Measurements from ENCODE around the gene CARM1.
"Not testable (repeated sequence)": the region's sequence is repeated elsewhere in the genome, so short reads cannot be mapped to it uniquely, and the experiment has no call there.

CARM1 gene

DNA sequence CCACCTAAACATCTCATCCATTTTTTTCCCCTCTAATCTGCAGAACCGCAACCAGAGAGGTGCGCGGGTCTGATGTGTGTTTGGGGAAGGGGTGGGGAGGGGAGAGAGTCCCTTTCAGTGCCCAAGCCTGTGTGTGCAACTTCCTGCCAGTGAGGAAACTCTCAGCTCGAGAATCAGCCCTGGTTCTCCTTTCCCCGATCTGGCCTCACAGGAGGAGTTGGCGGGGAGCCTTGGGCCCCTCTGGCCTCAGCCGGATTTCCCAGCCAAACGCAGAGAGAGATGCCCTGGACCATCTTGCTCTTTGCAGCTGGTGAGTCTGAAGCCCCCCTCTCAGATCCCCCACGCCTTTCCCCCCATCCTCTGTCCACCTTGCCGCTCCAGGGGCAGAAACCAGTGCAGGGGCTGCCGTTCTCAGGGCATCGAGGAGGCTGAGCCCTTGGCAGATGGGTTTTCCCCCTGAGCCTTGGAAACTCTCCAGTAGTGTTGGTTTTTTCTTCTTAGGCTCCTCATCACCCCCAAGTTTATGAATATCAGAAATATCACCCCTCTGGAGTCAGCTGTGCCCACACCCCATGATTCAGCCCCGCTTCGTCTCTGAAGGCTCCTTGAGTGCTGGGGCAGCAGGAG is 23.0 kb upstream of the CARM1 start, which contains the start of gene C19orf38:
Gene C19orf38, plus strand, starts transcription at position 186 of the 627 bp plus-strand sequence. Its CDS starts 94 bp downstream, at position 280.
- no peak for DNase-seq

DNA sequence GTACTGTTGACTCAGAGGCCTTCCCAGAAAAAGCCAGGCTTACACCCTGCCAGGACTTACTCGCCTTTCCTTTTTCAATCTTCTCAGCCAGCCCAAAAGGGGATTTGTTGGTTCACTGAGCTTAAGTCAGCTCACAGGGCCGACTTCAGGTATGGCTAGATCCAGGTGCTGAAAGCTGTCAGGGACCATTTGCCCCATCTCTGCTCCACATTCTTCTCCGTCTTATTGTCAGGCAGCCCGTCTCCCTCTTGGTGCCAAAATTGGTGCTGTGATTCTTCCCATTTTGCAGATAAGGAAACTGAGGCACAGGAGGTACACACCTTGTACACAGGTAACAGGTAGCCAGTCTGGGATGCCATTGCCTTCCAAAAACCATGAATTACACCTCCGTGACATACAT is 20.7 kb upstream of the CARM1 start:
- no peak for DNase-seq

DNA sequence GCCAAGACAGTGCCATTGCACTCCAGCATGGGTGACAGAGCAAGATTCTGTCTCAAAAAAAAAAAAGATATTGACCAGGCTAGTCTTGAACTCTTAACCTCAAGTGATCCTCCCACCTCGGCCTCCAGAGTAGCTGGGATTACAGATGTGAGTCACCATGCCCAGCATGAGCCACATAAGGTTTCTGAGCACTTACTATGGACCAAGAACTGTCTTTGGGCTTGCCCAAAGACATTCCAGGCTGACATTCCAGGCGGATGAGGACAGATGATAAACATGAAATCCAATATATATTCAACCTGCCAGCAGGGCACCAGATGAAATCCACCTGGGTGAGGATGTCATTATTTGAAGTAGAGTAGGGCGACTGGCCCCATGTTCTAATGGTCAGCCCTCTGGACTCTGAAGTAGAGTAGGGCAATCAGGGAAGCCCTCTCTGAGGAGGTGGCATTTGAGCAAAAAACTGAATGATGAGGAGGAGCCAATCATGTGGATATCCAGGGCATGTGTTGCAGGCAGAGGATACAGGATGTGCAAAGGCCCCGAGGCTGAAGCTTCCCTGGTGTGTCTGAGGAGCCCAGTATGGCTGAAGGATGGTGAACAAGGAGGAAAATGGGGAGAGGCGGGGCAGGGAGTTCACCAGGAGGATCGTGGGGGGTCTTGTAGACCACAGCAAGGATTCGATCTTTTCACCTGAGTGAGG is 19.1 kb upstream of the CARM1 start:
- no peak for DNase-seq

DNA sequence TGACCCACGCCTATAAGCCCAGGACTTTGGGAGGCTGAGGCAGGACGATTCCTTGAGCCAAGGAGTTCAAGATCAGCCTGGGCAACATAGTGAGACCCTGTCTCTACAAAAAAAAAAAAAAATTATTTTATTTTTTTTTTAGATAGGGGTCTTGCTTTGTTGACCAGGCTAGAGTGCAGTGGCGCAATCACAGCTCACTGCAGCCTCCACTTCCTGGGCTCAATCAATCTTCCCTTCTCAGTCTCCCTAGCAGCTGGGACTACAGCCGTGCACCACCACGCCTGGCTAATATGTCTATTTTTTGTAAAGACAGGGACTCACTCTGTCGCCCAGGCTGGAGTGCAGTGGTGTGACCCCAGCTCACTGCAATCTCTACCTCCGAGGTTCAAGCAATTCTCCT is 18.4 kb upstream of the CARM1 start:
- no peak for DNase-seq

DNA sequence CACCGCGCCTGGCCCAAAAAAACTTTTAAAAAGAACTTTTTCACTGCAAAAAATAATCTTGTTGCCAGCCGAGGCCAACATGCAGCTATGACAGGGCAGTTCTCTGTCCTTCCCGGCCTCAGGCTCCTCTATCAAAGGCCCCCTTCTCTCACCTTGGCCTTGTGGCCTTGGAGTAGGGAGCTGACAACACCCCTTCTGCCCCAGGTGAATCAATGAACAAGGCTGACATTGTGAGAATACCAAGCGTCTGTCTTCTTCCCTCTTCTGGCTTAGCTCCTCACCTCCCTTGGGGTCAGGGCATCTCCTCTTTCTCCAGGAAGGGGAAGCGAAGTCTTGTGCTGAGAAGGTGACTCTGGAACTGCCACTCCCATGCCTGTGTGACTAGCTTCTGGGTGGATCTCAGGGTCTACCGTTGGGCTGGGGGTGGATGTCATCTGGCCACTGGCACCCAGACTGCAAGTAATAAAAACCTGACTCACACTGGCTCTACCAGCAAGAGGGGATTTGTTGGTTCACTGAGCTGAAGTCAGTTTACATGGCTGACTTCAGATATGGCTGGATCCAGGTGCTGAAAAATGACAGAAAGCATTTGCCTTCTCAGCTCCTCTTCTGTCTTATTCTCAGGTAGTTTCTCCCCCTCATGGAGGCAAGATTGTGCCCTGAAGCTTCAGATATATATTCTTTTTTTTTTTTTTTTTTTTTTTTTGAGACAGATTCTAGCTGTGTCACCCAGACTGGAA is 16.8 kb upstream of the CARM1 start:
- DNase-seq, result no peak

DNA sequence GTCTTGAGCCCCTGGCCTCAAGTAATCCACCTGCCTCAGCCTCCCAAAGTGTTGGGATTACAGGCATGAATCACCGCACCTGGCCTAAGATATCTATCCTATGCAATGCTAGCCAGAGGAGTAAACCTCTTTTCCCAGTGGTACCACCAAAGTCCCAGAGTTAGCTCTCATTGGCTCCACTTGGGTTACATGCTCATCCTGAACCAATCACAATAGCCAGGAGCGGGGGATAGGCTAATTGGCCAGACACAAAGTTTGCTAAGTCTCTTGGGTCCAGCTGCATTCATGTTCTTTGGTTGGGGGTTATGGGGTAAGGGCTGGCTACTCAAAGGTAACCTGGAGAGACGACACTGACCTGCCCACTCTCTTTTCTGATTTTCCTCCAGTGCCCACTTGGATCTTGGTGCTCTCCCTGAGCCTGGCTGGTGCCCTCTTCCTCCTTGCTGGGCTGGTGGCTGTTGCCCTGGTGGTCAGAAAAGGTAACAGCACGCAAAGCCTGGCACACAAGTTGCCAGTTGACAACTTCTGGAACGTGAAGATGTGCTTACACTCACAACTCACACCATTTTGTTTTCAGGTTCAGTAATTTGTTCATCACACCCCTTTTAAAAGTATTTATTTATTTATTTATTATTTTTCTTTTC is 15.4 kb upstream of the CARM1 start:
- no peak for DNase-seq

DNA sequence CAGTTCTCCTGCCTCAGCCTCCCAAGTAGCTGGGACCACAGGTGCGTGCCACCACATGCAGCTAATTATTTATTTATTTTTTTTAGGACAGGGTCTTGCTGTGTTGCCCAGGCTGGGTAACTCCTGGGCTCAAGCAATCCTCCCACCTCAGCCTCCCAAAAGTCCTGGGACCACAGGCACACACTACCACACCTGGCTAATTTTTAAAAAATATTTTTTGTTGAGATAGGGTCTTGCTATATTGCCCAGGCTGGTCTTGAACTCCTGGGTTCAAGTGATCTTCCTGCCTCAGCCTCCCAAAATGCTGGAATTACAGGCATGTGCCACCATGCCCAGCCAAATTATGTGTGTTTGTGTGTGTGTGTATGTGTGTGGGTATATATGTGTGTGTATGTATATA is 14.5 kb upstream of the CARM1 start:
- DNase-seq, result not testable (repeated sequence)

DNA sequence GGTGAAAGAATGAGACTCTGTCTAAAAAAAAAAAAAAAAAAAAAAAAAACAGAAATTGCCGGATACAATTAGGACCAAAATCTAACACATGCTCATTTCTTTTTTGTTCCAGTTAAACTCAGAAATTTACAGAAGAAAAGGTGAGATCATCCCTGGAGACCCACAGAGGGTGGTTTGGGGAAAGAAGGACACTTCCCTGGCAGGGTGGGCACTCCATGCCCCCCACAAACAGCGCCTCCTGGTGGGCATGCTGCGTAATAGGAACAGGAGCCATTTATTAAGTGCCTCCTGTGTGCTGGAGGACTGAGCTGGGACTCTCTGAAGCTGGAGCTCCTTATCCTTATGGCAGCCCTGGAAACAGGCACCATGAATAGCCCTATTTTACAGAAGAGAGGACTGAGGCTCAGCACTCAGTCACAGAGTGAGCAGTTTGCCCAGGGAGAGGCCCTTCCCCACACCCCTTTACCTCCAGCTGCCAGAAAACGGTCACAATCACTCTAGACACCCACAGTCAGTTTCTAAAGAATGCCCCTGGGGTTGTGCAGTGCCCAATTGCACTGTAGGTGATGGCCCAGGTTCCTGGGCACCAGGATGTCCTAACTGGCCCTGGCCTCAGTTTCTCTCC is 13.0 kb upstream of the CARM1 start:
- DNase-seq, result no peak

DNA sequence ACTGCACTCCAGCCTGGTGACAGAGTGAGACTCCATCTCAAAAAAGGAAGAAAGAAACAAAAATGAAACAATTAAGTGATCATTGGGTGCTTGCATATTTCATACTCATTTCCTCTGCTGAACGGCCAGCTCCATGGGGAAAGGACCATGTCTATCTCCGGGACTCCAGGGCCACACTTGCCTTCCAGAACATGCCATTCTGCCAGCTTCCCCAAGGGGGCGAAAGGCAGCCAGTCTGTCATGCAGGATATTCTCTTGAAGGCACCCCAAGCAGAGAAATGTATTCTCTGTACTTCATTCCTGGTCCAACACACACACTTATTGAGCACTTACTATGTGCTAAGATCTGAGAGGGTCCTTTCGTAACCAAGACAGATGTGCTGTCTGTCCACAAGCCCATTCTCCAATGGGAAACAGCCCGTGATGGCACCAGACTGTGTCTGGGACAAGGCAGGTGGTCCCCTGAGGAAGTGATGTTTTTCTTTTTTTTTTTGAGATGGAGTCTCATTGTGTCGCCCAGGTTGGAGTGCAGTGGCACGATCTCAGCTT is 10.2 kb upstream of the CARM1 start:
- DNase-seq, result no peak

DNA sequence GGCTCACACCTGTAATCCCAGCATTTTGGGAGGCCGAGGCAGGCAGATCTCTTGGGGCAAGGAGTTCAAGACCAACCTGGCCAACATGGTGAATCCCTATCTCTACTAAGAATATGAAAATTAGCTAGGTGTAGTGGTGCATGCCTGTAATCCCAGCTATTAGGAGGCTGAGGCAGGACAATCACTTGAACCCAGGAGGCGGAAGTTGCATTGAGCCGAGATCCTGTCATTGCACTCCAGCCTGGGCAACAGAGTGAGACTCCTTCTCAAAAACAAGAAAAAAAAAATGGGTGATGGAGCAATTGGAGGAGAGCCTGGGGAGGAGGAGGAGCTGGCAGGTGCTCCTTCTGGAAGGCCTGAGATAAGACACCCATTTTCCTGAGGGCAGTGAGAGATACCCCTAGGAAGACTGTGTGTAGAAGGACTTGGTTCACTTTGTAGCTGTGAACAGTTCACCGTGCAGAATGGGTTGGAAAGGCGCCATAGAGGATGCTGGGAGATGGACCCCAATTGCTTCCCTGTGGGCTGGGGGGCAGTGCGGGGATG is 8.7 kb upstream of the CARM1 start:
- DNase-seq, result no peak

DNA sequence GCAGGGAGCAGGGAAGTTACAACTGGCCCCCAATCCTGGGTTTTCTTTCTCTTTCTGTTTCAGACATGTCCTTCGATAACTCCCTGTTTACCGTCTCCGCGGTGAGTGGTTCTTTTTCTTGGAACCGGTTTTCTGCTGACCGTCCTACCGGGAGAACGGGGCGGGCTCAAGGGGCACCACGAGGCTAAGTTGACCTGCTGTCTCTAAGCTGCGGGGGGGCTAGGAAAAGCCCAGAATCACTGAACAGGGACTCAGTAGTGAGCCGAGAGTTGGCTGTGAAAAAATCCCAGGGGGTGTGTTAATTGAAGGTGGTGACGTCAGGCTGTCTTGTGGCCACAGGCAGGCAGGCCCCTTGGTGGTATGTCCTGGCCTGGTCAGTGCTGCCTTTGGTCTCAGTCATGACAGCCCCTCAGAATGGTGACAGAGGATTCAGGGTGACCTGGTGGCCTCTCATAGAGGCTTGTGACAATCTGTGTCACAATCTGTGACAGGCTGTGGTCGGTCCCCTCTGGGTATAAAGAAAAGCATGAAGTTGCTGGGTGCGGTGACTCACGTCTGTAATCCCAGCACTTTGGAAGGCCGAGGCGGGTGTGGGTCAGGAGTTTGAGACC is 8.1 kb upstream of the CARM1 start:
- no peak for DNase-seq

DNA sequence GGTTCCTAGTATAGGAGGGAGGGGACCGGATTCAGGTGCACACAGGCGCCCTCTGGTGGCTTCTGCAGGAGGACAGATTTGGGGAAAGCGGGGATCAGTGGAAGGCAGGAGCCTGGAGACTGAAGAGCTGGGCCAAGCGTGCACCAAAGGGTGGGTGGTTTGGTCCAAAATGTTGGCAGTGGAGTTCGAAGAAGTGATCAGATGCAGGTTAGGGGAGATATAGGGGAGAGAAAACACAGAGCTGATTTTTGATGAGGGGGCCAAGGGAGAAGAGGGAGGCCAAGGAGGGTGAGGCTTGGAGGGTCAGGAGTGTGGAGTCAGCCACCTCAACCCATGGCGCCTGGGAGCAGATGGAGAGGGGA is 6.8 kb upstream of the CARM1 start:
- peak; percentile 69 for DNase-seq

DNA sequence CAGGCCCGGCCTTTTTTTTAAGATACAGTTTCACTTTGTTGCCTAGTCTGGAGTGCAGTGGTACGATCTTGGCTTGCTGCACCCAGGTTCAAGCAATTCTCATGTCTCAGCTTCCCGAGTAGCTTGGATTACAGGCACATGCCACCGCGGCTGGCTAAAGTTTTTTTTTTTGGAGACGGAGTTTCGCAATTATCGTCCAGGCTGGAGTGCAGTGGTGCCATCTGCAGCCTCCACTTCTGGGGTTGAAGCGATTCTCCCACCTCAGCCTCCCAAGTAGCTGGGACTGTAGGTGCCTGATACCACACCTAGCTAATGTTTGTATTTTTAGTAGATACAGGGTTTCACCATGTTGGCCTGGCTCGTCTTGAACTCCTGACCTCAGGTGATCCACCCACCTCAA is 4.9 kb upstream of the CARM1 start:
- DNase-seq, result no peak

DNA sequence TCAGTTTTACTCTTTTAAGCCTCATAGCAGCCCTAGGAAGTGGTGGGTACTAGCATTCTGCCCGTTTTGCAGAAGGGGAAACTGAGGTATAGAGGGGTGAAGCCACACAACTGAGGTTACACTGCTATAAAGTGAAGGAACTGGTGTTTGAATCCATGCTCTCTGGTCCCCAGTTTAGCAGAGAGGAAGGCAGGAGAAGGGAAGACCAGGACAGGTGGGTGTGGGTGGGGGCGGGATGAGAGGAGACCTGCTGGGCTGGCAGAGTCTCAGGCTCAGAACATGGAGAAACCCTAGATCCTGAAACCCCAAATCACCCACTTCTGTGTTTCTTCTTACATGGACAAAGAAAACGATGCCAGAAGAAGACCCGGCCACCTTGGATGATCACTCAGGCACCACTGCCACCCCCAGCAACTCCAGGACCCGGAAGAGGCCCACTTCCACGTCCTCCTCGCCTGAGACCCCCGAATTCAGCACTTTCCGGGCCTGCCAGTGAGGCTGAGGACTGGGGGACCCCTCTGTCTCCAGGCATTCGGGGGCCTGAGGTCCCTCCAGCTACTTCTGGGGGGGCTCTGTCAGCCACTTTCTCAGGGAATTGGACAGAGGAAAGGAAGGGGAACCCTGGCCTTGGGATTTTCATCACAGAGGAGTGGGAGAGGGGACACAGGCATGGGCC is 2.3 kb upstream of the CARM1 start:
- DNase-seq, result no peak

DNA sequence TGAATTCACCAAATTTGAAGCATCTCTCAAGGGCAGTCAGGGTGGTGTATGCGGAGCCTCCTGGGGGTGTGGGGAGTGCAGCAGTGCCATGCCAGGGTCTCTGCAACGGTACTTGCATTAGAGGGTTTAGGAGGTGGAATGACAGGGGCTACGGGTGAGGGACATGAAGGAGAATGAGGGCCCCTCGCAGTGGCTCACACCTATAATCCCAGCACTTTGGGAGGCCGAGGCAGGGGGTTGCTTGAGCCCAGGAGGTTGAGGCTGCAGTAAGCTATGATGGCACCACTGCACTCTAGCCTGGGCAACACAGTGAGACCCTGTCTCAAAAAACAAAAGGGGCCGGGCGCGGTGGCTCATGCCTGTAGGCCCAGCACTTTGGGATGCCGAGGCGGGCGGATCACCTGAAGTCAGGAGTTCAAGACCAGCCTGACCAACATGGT is 1.5 kb upstream of the CARM1 start:
- DNase-seq, result not testable (repeated sequence)

DNA sequence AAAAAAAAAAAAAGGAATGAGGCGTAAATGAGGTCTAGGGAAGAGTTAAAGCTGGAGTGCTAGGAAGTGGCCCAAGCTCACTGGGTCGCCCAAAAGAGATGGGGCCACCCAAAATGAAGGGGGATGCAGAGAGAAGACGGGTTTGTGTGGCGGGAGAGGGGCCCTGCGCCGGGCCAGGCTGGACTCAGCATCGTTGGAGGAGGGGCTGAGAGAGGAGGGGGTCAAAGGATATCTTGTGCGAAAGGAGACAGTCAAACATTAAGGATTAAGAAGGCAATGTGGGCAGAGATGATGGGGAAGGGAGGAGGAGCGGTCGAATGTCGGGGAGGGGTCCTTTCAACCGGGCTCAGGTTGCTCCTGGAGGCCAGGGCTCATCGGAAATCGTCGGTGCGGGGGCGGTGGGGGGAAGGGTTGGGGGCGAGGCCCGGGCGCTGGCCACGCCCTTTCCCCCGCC is 825 bp upstream of the CARM1 start:
- DNase-seq, result no peak

DNA sequence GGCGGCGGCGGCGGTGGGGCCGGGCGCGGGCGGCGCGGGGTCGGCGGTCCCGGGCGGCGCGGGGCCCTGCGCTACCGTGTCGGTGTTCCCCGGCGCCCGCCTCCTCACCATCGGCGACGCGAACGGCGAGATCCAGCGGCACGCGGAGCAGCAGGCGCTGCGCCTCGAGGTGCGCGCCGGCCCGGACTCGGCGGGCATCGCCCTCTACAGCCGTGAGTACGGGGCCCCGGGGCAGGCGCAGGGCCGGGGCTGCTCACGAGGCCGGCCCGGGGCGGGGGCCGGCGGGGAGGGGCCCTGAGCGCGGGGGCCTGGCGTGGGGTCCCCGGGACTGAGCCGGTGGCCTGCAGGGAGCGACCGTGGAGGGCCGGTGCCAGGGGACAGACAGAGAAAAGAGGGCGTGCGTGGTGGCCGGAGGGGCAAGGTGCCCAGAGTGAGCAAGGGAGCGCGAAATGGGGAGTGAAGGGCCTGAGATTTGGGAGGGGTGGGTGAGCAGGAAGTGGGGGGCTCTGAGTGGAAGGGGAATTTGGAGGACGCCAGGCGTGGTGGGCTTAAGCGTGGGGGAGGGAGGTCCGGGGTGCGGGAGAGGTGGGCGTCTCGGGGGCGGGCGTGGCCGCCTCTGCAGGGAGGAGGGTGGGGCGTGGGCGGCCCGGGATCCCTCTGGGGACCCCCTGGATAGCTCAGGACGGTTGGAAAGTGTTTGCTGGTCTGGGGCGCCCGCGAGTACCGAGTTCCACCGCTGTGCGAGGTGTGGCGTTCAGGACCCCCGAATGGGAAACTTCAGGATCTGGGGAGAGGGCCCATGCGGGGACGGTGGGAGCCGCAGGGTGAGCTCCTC is 575 bp downstream of the CARM1 start:
- peak; percentile 53 for DNase-seq

DNA sequence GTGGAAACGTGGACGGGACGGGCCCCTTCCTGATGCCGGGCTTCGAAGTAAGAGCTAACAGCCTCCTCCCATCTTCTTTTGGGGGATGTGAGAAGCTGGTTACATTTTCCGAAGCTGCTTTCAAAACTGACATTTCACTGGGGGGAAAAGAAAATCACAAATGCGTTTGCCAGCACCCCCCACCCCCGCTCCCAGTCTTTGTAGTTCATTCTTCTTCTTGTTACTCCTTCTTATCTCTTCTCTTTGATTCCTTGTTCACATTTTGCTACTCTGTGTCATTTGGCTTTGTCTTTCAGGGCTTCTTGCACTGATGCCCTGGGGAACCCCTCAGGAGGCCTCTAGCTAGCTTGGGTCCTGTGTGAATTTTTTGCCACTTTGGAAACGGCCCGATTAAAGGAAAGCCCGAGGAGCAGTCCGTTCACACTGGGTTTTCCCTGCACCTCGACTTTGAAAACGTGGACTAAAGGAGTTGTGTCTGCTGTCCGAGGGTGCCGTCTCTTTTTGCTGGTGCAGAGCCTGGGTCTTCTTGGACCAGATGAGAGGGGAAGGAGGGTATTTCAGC is 1.3 kb downstream of the CARM1 start:
- DNase-seq, result no peak

DNA sequence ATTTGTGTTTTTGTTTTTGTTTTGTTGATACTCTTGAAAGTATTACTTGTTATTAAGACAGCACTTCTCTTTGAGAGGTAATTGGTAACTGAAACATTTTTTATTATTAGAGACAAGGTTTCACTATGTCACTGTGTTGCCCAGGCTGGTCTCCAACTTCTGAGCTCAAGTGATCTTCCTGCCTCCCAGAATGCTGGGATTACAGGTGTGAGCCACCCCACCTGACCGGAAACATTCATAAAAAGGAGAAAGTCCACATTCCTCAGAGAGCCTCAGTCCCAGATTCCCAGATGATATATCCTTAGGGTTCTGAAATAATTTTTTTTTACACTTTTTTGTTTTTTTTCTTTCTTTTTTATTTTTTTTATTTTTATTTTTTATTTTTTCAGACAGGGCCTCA is 2.7 kb downstream of the CARM1 start:
- DNase-seq, result no peak
